Measurements from ENCODE around the gene FGF19.

The FGF19 gene

GRCh38 chr11:69703768-69704507 lies at the start of gene FGF19:
Gene FGF19 (minus strand): TSS chr11:69704022. CDS start chr11:69703876, 146 bp downstream.
- DNase-seq = no peak

- DNase-seq = no peak
Measured at GRCh38 chr11:69752890-69753289, 49.1 kb upstream of the FGF19 start.

- DNase-seq = no peak
Measured at GRCh38 chr11:69750875-69751597, 47.2 kb upstream of the FGF19 start.

- DNase-seq = no peak
Measured at GRCh38 chr11:69750108-69750850, 46.5 kb upstream of the FGF19 start.

- DNase-seq = no peak
Measured at GRCh38 chr11:69748637-69749036, 44.8 kb upstream of the FGF19 start.

- DNase-seq = no peak
Measured at GRCh38 chr11:69746752-69747742, 43.2 kb upstream of the FGF19 start.

GRCh38 chr11:69746140-69746539 lies 42.3 kb upstream of the FGF19 start:
- no peak for DNase-seq

- DNase-seq = no peak
Measured at GRCh38 chr11:69745201-69745600, 41.4 kb upstream of the FGF19 start.

GRCh38 chr11:69744435-69744834 lies 40.6 kb upstream of the FGF19 start:
- DNase-seq = no peak

- DNase-seq = no peak
Measured at GRCh38 chr11:69734841-69735240, 31.0 kb upstream of the FGF19 start.

- no peak for DNase-seq
Measured at GRCh38 chr11:69734367-69734766, 30.5 kb upstream of the FGF19 start.

GRCh38 chr11:69732910-69733309 lies 29.1 kb upstream of the FGF19 start:
- DNase-seq = no peak

GRCh38 chr11:69731110-69731509 lies 27.3 kb upstream of the FGF19 start:
- DNase-seq = no peak

- no peak for DNase-seq
Measured at GRCh38 chr11:69730500-69730899, 26.7 kb upstream of the FGF19 start.

- DNase-seq = no peak
Measured at GRCh38 chr11:69729252-69729651, 25.4 kb upstream of the FGF19 start.

- no peak for DNase-seq
Measured at GRCh38 chr11:69727266-69727665, 23.4 kb upstream of the FGF19 start.

GRCh38 chr11:69726481-69726880 lies 22.7 kb upstream of the FGF19 start:
- no peak for DNase-seq

GRCh38 chr11:69726019-69726418 lies 22.2 kb upstream of the FGF19 start:
- no peak for DNase-seq

GRCh38 chr11:69721745-69722144 lies 17.9 kb upstream of the FGF19 start:
- DNase-seq = no peak

GRCh38 chr11:69721106-69721505 lies 17.3 kb upstream of the FGF19 start:
- no peak for DNase-seq

GRCh38 chr11:69718912-69719311 lies 15.1 kb upstream of the FGF19 start:
- DNase-seq = no peak

- DNase-seq = peak; percentile 65
Measured at GRCh38 chr11:69718147-69718546, 14.3 kb upstream of the FGF19 start.
